ENCODE results near the gene PPP6R3. TPM values are rescaled to one million over a fixed set of nuclear protein-coding genes. Genes with fewer than 3 reads are reported as not detected.

The PPP6R3 gene
- total RNA-seq, 2 donors from 2014 or later: 110 to 138 TPM

- Mint-ChIP-seq H3K27ac (no peak overlapping the region), H3K36me3 (ENCODE audit: low read depth) (peaks cover 22% of the 10 kb centered on the region), H3K27me3 (no peaks in the 10 kb centered on the region), H3K9me3 (no peaks in the 10 kb centered on the region), H3K4me3 (no peak overlapping the region), H3K4me1 (peaks cover 47% of the 10 kb centered on the region)
- no peak for ATAC-seq (replicated peaks)
Observed at GRCh38 chr11:68480852-68481510, 20.4 kb downstream of the PPP6R3 start.

- Mint-ChIP-seq H3K4me1 (peaks cover 49% of the 10 kb centered on the region), H3K27ac (no peak overlapping the region), H3K27me3 (no peaks in the 10 kb centered on the region), H3K4me3 (no peak overlapping the region), H3K9me3 (no peaks in the 10 kb centered on the region), H3K36me3 (ENCODE audit: low read depth) (peaks cover 25% of the 10 kb centered on the region)
- no peak for ATAC-seq (replicated peaks)
Observed at GRCh38 chr11:68481579-68482240, 21.2 kb downstream of the PPP6R3 start.

- H3K4me3 Mint-ChIP-seq: no peak overlapping the region
- no peaks in the 10 kb centered on the region for H3K27me3 Mint-ChIP-seq
- H3K27ac Mint-ChIP-seq: no peak overlapping the region
- peaks cover 39% of the 10 kb centered on the region for H3K4me1 Mint-ChIP-seq
- peaks cover 20% of the 10 kb centered on the region for H3K36me3 Mint-ChIP-seq (ENCODE audit: low read depth)
- no peaks in the 10 kb centered on the region for H3K9me3 Mint-ChIP-seq
- ATAC-seq (replicated peaks): no peak
Observed at GRCh38 chr11:68488623-68489022, 28.1 kb downstream of the PPP6R3 start.

- H3K36me3 Mint-ChIP-seq (ENCODE audit: low read depth): peaks cover 9% of the 10 kb centered on the region
- no peak for ATAC-seq (replicated peaks)
- H3K27me3 Mint-ChIP-seq: no peaks in the 10 kb centered on the region
- H3K4me1 Mint-ChIP-seq: peaks cover 28% of the 10 kb centered on the region
- H3K4me3 Mint-ChIP-seq: no peak overlapping the region
- no peaks in the 10 kb centered on the region for H3K9me3 Mint-ChIP-seq
- H3K27ac Mint-ChIP-seq: no peak overlapping the region
Observed at GRCh38 chr11:68495220-68495729, 34.7 kb downstream of the PPP6R3 start.

GRCh38 chr11:68495872-68496271 is 35.3 kb downstream of the PPP6R3 start:
- H3K36me3 Mint-ChIP-seq (ENCODE audit: low read depth): peaks cover 3% of the 10 kb centered on the region
- no peak overlapping the region for H3K4me3 Mint-ChIP-seq
- no peak overlapping the region for H3K27ac Mint-ChIP-seq
- no peaks in the 10 kb centered on the region for H3K27me3 Mint-ChIP-seq
- no peak for ATAC-seq (replicated peaks)
- H3K9me3 Mint-ChIP-seq: no peaks in the 10 kb centered on the region
- peaks cover 24% of the 10 kb centered on the region for H3K4me1 Mint-ChIP-seq

GRCh38 chr11:68497761-68498160 is 37.2 kb downstream of the PPP6R3 start:
- Mint-ChIP-seq H3K4me1 (peaks cover 31% of the 10 kb centered on the region), H3K4me3 (no peak overlapping the region), H3K27ac (peak overlapping the region; percentile 31), H3K9me3 (no peaks in the 10 kb centered on the region), H3K36me3 (ENCODE audit: low read depth) (no peaks in the 10 kb centered on the region), H3K27me3 (no peaks in the 10 kb centered on the region)
- ATAC-seq (replicated peaks): no peak

- H3K27ac Mint-ChIP-seq: no peak overlapping the region
Observed at GRCh38 chr11:68498321-68498720, 37.8 kb downstream of the PPP6R3 start.

GRCh38 chr11:68498903-68499883 is 38.6 kb downstream of the PPP6R3 start:
- Mint-ChIP-seq H3K27ac (no peak overlapping the region), H3K9me3 (no peaks in the 10 kb centered on the region), H3K4me3 (no peak overlapping the region), H3K27me3 (no peaks in the 10 kb centered on the region), H3K36me3 (ENCODE audit: low read depth) (no peaks in the 10 kb centered on the region), H3K4me1 (peaks cover 38% of the 10 kb centered on the region)
- no peak for ATAC-seq (replicated peaks)

More at GRCh38 chr11:68498321-68498720, 37.8 kb downstream of the PPP6R3 start:
- Mint-ChIP-seq H3K36me3 (ENCODE audit: low read depth) (no peaks in the 10 kb centered on the region), H3K4me1 (peaks cover 35% of the 10 kb centered on the region), H3K4me3 (no peak overlapping the region), H3K27me3 (no peaks in the 10 kb centered on the region), H3K9me3 (no peaks in the 10 kb centered on the region)
- ATAC-seq (replicated peaks): no peak

GRCh38 chr11:68500206-68500605 is 39.7 kb downstream of the PPP6R3 start:
- Mint-ChIP-seq H3K9me3 (no peaks in the 10 kb centered on the region), H3K4me1 (peaks cover 39% of the 10 kb centered on the region), H3K27ac (no peak overlapping the region), H3K36me3 (ENCODE audit: low read depth) (no peaks in the 10 kb centered on the region), H3K27me3 (no peaks in the 10 kb centered on the region), H3K4me3 (no peak overlapping the region)
- ATAC-seq (replicated peaks): no peak

GRCh38 chr11:68501813-68502212 is 41.3 kb downstream of the PPP6R3 start:
- H3K27me3 Mint-ChIP-seq: no peaks in the 10 kb centered on the region
- peaks cover 5% of the 10 kb centered on the region for H3K36me3 Mint-ChIP-seq (ENCODE audit: low read depth)
- H3K27ac Mint-ChIP-seq: no peak overlapping the region
- no peak overlapping the region for H3K4me3 Mint-ChIP-seq
- H3K9me3 Mint-ChIP-seq: no peaks in the 10 kb centered on the region
- no peak for ATAC-seq (replicated peaks)
- peaks cover 41% of the 10 kb centered on the region for H3K4me1 Mint-ChIP-seq

- Mint-ChIP-seq H3K36me3 (ENCODE audit: low read depth) (peaks cover 14% of the 10 kb centered on the region), H3K27me3 (no peaks in the 10 kb centered on the region), H3K27ac (peak overlapping the region; percentile 1), H3K9me3 (no peaks in the 10 kb centered on the region), H3K4me1 (peaks cover 49% of the 10 kb centered on the region), H3K4me3 (no peak overlapping the region)
- ATAC-seq (replicated peaks): no peak
Observed at GRCh38 chr11:68503251-68503687, 42.7 kb downstream of the PPP6R3 start.

GRCh38 chr11:68503792-68504191 is 43.2 kb downstream of the PPP6R3 start:
- peaks cover 14% of the 10 kb centered on the region for H3K36me3 Mint-ChIP-seq (ENCODE audit: low read depth)
- no peak overlapping the region for H3K4me3 Mint-ChIP-seq
- no peaks in the 10 kb centered on the region for H3K27me3 Mint-ChIP-seq
- peaks cover 45% of the 10 kb centered on the region for H3K4me1 Mint-ChIP-seq
- peak overlapping the region; percentile 1 for H3K27ac Mint-ChIP-seq
- no peaks in the 10 kb centered on the region for H3K9me3 Mint-ChIP-seq
- ATAC-seq (replicated peaks): no peak

GRCh38 chr11:68504432-68505066 is 44.0 kb downstream of the PPP6R3 start:
- Mint-ChIP-seq H3K4me1 (peaks cover 45% of the 10 kb centered on the region), H3K9me3 (no peaks in the 10 kb centered on the region), H3K27me3 (no peaks in the 10 kb centered on the region), H3K36me3 (ENCODE audit: low read depth) (peaks cover 14% of the 10 kb centered on the region), H3K4me3 (no peak overlapping the region), H3K27ac (peak overlapping the region; percentile 34)
- ATAC-seq (replicated peaks): no peak

- Mint-ChIP-seq H3K4me1 (peaks cover 46% of the 10 kb centered on the region), H3K36me3 (ENCODE audit: low read depth) (peaks cover 20% of the 10 kb centered on the region), H3K27ac (no peak overlapping the region), H3K9me3 (no peaks in the 10 kb centered on the region), H3K4me3 (no peak overlapping the region), H3K27me3 (no peaks in the 10 kb centered on the region)
- no peak for ATAC-seq (replicated peaks)
Observed at GRCh38 chr11:68505596-68505995, 45.0 kb downstream of the PPP6R3 start.

All from activated T-helper 17 cell treated with anti-CD3 and anti-CD28 coated beads, Interleukin-2, amount 50 U/mL, for 72 hours (primary cell).